HepG2 (cell line): Measurements from ENCODE around the gene SH3BP2.

ENCODE experiments used
- ESRRA ChIP-seq: sonication (generic); formaldehyde crosslinking; IDR thresholded peaks from 2 replicates; pipeline ENCODE4 v1.5.1; 2020; ENCODE audit warnings: mild to moderate bottlenecking, low read depth, missing genetic modification reagents
- HDAC6 ChIP-seq: fragments of 200-600 bp; sonication (generic); IDR thresholded peaks from 2 replicates; pipeline ENCODE4 v1.7.0; 2017; ENCODE audit warnings: mild to moderate bottlenecking, antibody characterized with exemption, low read length, low read depth
- MAFF ChIP-seq: IDR thresholded peaks from 2 replicates; pipeline ENCODE4 v1.6.1; 2011; ENCODE audit warnings: low read depth, low read length, improper control_type of control experiment
- MTA3 ChIP-seq: sonication (generic); formaldehyde crosslinking; IDR thresholded peaks from 2 replicates; pipeline ENCODE4 v1.4.0; 2020; ENCODE audit warnings: missing genetic modification reagents
- POLR2A ChIP-seq, 2 experiments: IDR thresholded peaks; 2 replicates each; pipeline ENCODE4 v1.6.1; 2011; ENCODE audit warnings: low read depth in 2 of 2, low read length in 2 of 2, mild to moderate bottlenecking in 1 of 2, moderate library complexity in 1 of 2; ENCODE audit not compliant: insufficient read depth in 1 of 2
- REXO4 ChIP-seq: sonication (generic); formaldehyde crosslinking; IDR thresholded peaks from 2 replicates; pipeline ENCODE4 v1.8.0; 2022; ENCODE audit warnings: missing genetic modification reagents, mild to moderate bottlenecking, borderline replicate concordance
- RXRA ChIP-seq: sonication (generic); formaldehyde crosslinking; IDR thresholded peaks from 2 replicates; pipeline ENCODE4 v1.5.1; 2020; ENCODE audit warnings: missing genetic modification reagents
- SMAD3 ChIP-seq: sonication (generic); formaldehyde crosslinking; IDR thresholded peaks from 2 replicates; pipeline ENCODE4 v1.4.0; 2020; ENCODE audit warnings: missing genetic modification reagents
- YEATS4 ChIP-seq: sonication (generic); formaldehyde crosslinking; IDR thresholded peaks from 2 replicates; pipeline ENCODE4 v1.4.0; 2020; ENCODE audit warnings: missing genetic modification reagents, borderline replicate concordance
- ZNF547 ChIP-seq: sonication (generic); formaldehyde crosslinking; IDR thresholded peaks from 2 replicates; pipeline ENCODE4 v1.5.1; 2020; ENCODE audit warnings: mild to moderate bottlenecking, missing genetic modification reagents
- ZNF577 ChIP-seq: sonication (generic); formaldehyde crosslinking; IDR thresholded peaks from 2 replicates; pipeline ENCODE4 v1.4.0; 2020; ENCODE audit warnings: mild to moderate bottlenecking, low read depth, missing genetic modification reagents, borderline replicate concordance
- ZNF816 ChIP-seq: sonication (generic); formaldehyde crosslinking; IDR thresholded peaks from 2 replicates; pipeline ENCODE4 v1.8.0; 2022; ENCODE audit warnings: missing genetic modification reagents, mild to moderate bottlenecking, borderline replicate concordance
- TF ChIP-seq, protein P1 (sequence below): sonication (generic); formaldehyde crosslinking; IDR thresholded peaks from 2 replicates; pipeline ENCODE4 v1.8.0; 2022; ENCODE audit warnings: missing genetic modification reagents, mild to moderate bottlenecking, borderline replicate concordance

DNA sequence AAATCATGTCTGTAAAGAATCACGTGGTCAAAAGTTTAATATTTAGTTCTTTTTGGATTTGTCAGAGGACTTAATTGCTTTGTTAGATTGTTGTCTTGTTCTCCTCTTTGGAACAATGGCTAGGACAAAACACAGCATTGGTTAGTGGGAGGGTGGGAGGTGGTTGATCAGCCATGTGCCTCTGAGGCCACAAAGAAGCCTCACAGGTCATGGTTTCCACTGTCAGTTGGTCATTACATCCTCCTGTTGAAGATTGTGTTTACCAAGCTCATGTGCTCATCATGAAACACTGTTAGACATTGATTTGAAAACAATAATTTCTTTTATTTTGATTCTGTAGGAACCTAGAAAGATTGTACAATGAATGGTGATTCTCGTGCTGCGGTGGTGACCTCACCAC is 82.7 kb downstream of the SH3BP2 start:
- TF ChIP-seq ZNF577 (no peak), ESRRA (CRISPR knock-in tag) (no peak), ZNF547 (CRISPR knock-in tag) (no peak), POLR2A (IDR thresholded peaks at IDR 0.05; ENCODE audit: insufficient read depth in 1 of 2, low read depth in 2 of 2, low read length in 2 of 2) (no peak), HDAC6 (no peak), YEATS4 (CRISPR knock-in tag) (no peak), MAFF (no peak), ZNF816 (CRISPR knock-in tag) (no peak), MTA3 (CRISPR knock-in tag) (no peak), REXO4 (CRISPR knock-in tag) (no peak), RXRA (CRISPR knock-in tag) (no peak), SMAD3 (no peak)
- TF ChIP-seq, protein P1, sequence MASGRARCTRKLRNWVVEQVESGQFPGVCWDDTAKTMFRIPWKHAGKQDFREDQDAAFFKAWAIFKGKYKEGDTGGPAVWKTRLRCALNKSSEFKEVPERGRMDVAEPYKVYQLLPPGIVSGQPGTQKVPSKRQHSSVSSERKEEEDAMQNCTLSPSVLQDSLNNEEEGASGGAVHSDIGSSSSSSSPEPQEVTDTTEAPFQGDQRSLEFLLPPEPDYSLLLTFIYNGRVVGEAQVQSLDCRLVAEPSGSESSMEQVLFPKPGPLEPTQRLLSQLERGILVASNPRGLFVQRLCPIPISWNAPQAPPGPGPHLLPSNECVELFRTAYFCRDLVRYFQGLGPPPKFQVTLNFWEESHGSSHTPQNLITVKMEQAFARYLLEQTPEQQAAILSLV (CRISPR knock-in tag), result no peak
